Activated naive CD4-positive, alpha-beta T cell treated with anti-CD3 and anti-CD28 coated beads, Interleukin-2, amount 50 U/mL, for 24 hours (primary cell): ENCODE measurements around the gene MPC1L.
"Not testable (repeated sequence)": the region's sequence is repeated elsewhere in the genome, so short reads cannot be mapped to it uniquely, and the experiment has no call there.

ENCODE experiments used
- H3K27ac Mint-ChIP-seq: one replicate; pipeline ENCODE4 v1.8.0; 2021; ENCODE audit warnings: mild to moderate bottlenecking, mixed read lengths
- H3K27me3 Mint-ChIP-seq: one replicate; pipeline ENCODE4 v1.8.0; 2021; ENCODE audit warnings: mixed read lengths
- H3K36me3 Mint-ChIP-seq: one replicate; pipeline ENCODE4 v1.8.0; 2021; ENCODE audit warnings: mixed read lengths
- H3K4me1 Mint-ChIP-seq: one replicate; pipeline ENCODE4 v1.8.0; 2021; ENCODE audit warnings: mixed read lengths
- H3K4me3 Mint-ChIP-seq: one replicate; pipeline ENCODE4 v1.8.0; 2021; ENCODE audit warnings: mild to moderate bottlenecking, mixed read lengths
- H3K9me3 Mint-ChIP-seq: one replicate; pipeline ENCODE4 v1.8.0; 2021; ENCODE audit warnings: mixed read lengths

Gene MPC1L

GRCh38 chrX:40623139-40623536 is at the start of gene MPC1L:
MPC1L (plus strand) TSS chrX:40623428; CDS start chrX:40623566, 138 bp downstream.
- H3K27me3 Mint-ChIP-seq: no peaks in the 10 kb centered on the region
- H3K4me3 Mint-ChIP-seq: no peak within 1 kb of the TSS
- H3K27ac Mint-ChIP-seq: no peak within 1 kb of the TSS
- no peaks in the 10 kb centered on the region for H3K4me1 Mint-ChIP-seq
- no peaks in the 10 kb centered on the region for H3K36me3 Mint-ChIP-seq
- no peaks in the 10 kb centered on the region for H3K9me3 Mint-ChIP-seq

DNA sequence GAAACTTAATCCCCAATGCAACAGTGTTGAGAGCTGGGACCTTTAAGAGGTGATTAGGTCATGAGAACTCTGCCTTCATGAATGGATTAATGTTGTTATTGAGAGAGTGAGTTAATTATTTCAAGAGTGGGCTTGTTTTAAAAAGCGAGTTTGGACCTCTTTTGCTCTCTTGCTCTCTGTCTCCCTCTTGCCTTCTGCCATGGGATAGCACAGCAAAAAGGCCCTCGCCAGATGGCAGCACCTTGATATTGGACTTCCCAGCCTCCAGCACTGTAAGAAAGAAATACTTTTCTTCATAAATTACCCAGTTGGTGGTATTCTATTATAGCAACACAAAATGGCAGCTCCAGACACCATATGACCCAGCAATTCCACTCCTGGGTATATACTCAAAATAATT is 49.5 kb upstream of the MPC1L start:
- no peaks in the 10 kb centered on the region for H3K36me3 Mint-ChIP-seq
- H3K27ac Mint-ChIP-seq: no peak overlapping the region

DNA sequence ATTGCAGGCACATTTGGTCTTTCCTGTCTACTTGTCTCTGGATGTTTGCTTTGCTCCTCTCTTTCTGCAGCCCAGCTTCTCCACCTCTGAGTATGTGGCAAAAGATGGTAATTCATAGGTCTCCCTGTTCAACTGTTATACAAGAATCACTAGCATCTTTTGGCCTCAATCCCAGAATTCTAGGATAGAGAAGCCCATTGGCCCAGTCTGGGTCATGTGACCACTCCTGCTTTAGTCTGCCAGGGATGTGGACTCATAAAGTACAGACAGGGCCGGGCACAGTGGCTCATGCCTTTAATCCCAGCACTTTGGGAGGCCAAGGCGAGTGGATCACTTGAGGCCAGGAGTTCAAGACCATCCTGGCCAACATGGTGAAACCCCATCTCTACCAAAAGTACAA is 47.8 kb upstream of the MPC1L start:
- H3K4me1 Mint-ChIP-seq: peaks cover 17% of the 10 kb centered on the region
- H3K4me3 Mint-ChIP-seq, H3K27ac Mint-ChIP-seq, H3K36me3 Mint-ChIP-seq, H3K9me3 Mint-ChIP-seq, H3K27me3 Mint-ChIP-seq: not testable (repeated sequence)

More for the DNA sequence above, 49.5 kb upstream of the MPC1L start:
- H3K27me3 Mint-ChIP-seq: no peaks in the 10 kb centered on the region
- no peak overlapping the region for H3K4me3 Mint-ChIP-seq
- peaks cover 18% of the 10 kb centered on the region for H3K4me1 Mint-ChIP-seq
- no peaks in the 10 kb centered on the region for H3K9me3 Mint-ChIP-seq

GRCh38 chrX:40576291-40576690 is 46.9 kb upstream of the MPC1L start:
- Mint-ChIP-seq H3K27me3 (no peaks in the 10 kb centered on the region), H3K36me3 (no peaks in the 10 kb centered on the region), H3K4me3 (no peak overlapping the region), H3K4me1 (peaks cover 8% of the 10 kb centered on the region), H3K9me3 (no peaks in the 10 kb centered on the region), H3K27ac (no peak overlapping the region)

GRCh38 chrX:40578039-40578695 is 45.1 kb upstream of the MPC1L start:
- no peak overlapping the region for H3K4me3 Mint-ChIP-seq
- no peaks in the 10 kb centered on the region for H3K36me3 Mint-ChIP-seq
- H3K4me1 Mint-ChIP-seq: peaks cover 19% of the 10 kb centered on the region
- no peaks in the 10 kb centered on the region for H3K27me3 Mint-ChIP-seq
- H3K27ac Mint-ChIP-seq: no peak overlapping the region
- H3K9me3 Mint-ChIP-seq: no peaks in the 10 kb centered on the region

GRCh38 chrX:40579141-40579540 is 44.1 kb upstream of the MPC1L start:
- no peak overlapping the region for H3K27ac Mint-ChIP-seq
- no peaks in the 10 kb centered on the region for H3K27me3 Mint-ChIP-seq
- no peaks in the 10 kb centered on the region for H3K36me3 Mint-ChIP-seq
- H3K9me3 Mint-ChIP-seq: no peaks in the 10 kb centered on the region
- H3K4me3 Mint-ChIP-seq: no peak overlapping the region
- peaks cover 27% of the 10 kb centered on the region for H3K4me1 Mint-ChIP-seq

DNA sequence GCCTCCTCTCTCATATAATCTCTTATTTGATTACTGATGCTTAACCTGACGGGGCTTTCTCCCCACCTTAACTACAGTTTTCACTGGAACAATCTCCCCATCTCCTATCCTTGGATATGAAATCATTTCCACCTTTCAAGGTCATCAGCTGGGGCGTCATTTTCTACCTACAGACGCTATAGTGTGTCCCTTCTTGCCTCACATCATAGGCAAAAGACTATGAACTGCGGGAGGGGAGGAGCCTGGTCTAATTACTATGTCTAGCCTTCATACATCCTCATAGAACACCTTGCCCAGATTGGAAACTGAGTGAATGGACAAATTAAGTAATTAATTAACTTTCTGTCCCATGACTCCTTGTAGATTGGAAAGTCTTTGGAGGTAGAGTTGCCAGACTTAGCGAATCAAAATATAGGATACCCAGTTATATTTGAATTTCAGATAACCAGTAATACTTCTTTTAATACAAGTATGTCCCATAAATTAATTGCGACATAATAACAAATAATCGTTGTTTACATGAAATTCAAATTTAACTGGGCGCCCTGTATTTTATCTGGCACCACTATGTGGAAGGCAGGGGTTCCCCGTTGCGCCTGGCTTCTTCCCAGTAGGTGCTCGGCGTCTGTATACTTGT is 43.2 kb upstream of the MPC1L start:
- H3K27ac Mint-ChIP-seq: peak overlapping the region; percentile 80
- peak overlapping the region; percentile 89 for H3K4me3 Mint-ChIP-seq
- peaks cover 28% of the 10 kb centered on the region for H3K4me1 Mint-ChIP-seq
- H3K36me3 Mint-ChIP-seq: no peaks in the 10 kb centered on the region
- no peaks in the 10 kb centered on the region for H3K27me3 Mint-ChIP-seq
- H3K9me3 Mint-ChIP-seq: no peaks in the 10 kb centered on the region

- Mint-ChIP-seq H3K36me3 (no peaks in the 10 kb centered on the region), H3K4me1 (peaks cover 34% of the 10 kb centered on the region), H3K27me3 (no peaks in the 10 kb centered on the region), H3K9me3 (no peaks in the 10 kb centered on the region), H3K27ac (peak within 1 kb of the TSS; percentile 80), H3K4me3 (peak within 1 kb of the TSS; percentile 89)
Observed at GRCh38 chrX:40580537-40581335, 42.5 kb upstream of the MPC1L start, which contains the start of gene ATP6AP2. ATP6AP2 (plus strand) TSS chrX:40580970; CDS start chrX:40581066, 96 bp downstream.

- Mint-ChIP-seq H3K9me3 (no peaks in the 10 kb centered on the region), H3K4me3 (peak overlapping the region; percentile 85), H3K27me3 (no peaks in the 10 kb centered on the region), H3K36me3 (no peaks in the 10 kb centered on the region), H3K4me1 (peaks cover 40% of the 10 kb centered on the region), H3K27ac (peak overlapping the region; percentile 74)
Observed at GRCh38 chrX:40581336-40581920, 41.8 kb upstream of the MPC1L start.

DNA sequence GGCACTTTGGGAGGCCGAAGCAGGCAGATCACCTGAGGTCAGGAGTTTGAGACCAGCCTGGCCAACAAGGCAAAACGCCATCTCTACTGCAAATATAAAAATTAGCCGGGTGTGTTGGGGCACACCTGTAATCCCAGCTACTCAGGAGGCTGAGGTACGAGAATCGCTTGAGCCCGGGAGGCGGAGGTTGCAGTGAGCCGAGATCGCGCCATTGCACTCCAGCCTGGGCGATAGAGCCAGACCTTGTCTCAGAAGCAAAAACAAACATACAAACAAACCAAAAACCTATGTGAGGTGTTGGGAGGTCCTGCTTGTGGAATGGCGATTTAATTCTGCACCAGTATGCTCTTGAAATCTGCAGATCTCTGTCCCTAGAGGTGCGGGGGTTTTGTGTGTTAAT is 41.0 kb upstream of the MPC1L start:
- not testable (repeated sequence) for H3K36me3 Mint-ChIP-seq, H3K9me3 Mint-ChIP-seq, H3K27me3 Mint-ChIP-seq
- Mint-ChIP-seq H3K4me1 (peaks cover 42% of the 10 kb centered on the region), H3K27ac (peak overlapping the region; percentile 35), H3K4me3 (peak overlapping the region; percentile 85)

- H3K9me3 Mint-ChIP-seq: no peaks in the 10 kb centered on the region
- H3K4me1 Mint-ChIP-seq: peaks cover 49% of the 10 kb centered on the region
- no peaks in the 10 kb centered on the region for H3K36me3 Mint-ChIP-seq
- H3K27me3 Mint-ChIP-seq: no peaks in the 10 kb centered on the region
- H3K4me3 Mint-ChIP-seq: peak overlapping the region; percentile 70
- H3K27ac Mint-ChIP-seq: peak overlapping the region; percentile 91
Observed at GRCh38 chrX:40582811-40583210, 40.4 kb upstream of the MPC1L start.

GRCh38 chrX:40587623-40588022 is 35.6 kb upstream of the MPC1L start:
- not testable (repeated sequence) for H3K36me3 Mint-ChIP-seq, H3K27me3 Mint-ChIP-seq, H3K4me3 Mint-ChIP-seq, H3K9me3 Mint-ChIP-seq
- Mint-ChIP-seq H3K4me1 (peaks cover 56% of the 10 kb centered on the region), H3K27ac (peak overlapping the region; percentile 41)

GRCh38 chrX:40589616-40590321 is 33.5 kb upstream of the MPC1L start:
- not testable (repeated sequence) for H3K9me3 Mint-ChIP-seq, H3K27me3 Mint-ChIP-seq
- Mint-ChIP-seq H3K27ac (peak overlapping the region; percentile 4), H3K4me1 (peaks cover 51% of the 10 kb centered on the region), H3K36me3 (peaks cover 13% of the 10 kb centered on the region), H3K4me3 (peak overlapping the region; percentile 23)

GRCh38 chrX:40603446-40603845 is 19.8 kb upstream of the MPC1L start:
- H3K9me3 Mint-ChIP-seq: no peaks in the 10 kb centered on the region
- H3K4me3 Mint-ChIP-seq: no peak overlapping the region
- H3K27ac Mint-ChIP-seq: no peak overlapping the region
- no peaks in the 10 kb centered on the region for H3K27me3 Mint-ChIP-seq
- H3K4me1 Mint-ChIP-seq: no peaks in the 10 kb centered on the region
- peaks cover 1% of the 10 kb centered on the region for H3K36me3 Mint-ChIP-seq

- Mint-ChIP-seq H3K27me3 (no peaks in the 10 kb centered on the region), H3K36me3 (no peaks in the 10 kb centered on the region), H3K4me1 (no peaks in the 10 kb centered on the region), H3K27ac (no peak overlapping the region), H3K9me3 (no peaks in the 10 kb centered on the region), H3K4me3 (no peak overlapping the region)
Observed at GRCh38 chrX:40607381-40607780, 15.8 kb upstream of the MPC1L start.
